ENCODE results near the gene SH3BP1.
A peak's percentile ranks its signal among the peaks of the same experiment; 100 is the strongest.

SH3BP1 gene

DNA sequence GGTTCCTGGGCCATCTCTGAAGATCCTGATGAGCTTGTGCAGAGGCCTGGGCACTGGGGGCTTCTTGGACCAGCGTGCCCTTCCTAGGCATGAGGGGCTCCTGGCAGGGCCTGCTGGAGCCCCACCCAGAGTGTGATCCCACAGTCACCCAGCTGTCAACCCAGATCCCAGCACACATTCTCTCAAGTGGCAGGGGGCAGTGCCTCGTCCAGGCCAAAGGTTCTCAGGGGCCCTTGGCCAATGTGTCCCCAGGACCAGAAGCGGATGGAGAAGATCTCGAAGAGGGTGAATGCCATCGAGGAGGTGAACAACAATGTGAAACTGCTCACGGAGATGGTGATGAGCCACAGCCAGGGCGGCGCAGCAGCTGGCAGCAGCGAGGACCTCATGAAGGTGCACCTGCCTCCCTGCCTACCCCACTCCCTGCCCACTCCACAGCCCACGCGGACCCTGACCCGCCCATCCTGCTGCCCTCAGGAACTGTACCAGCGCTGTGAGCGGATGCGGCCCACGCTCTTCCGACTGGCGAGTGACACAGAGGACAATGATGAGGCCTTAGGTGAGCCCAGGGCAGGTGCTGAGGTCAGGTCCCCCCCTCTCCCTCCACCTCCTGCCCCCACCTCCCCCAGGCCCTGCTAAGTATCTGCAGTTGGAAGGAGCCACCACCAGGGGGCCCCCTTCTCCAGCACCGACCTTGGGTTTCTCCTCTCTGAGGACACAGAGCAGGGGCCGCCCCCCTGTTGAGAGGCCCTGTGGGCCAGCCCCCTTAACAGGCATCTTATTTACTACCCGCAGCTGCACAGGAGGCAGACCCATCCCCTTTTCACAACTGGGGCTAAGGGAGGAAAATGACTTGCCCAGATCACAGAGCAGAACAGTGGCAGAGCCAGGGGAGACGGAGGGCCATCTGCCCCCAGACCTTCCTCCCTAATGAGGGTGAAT is 16.1 kb upstream of the SH3BP1 start:
- H3K27me3 ChIP-seq (ENCODE audit: control insufficient read depth, low read length), result no peaks in the 10 kb centered on the region
- H3F3A ChIP-seq (ENCODE audit: control insufficient read depth, insufficient read depth), result 0 out of 2 replicates have a peak, but pooled peaks cover 6% of the 10 kb centered on the region
- no peak overlapping the region for H3K4me2 ChIP-seq (ENCODE audit: low read length)
- TF ChIP-seq, protein P1, sequence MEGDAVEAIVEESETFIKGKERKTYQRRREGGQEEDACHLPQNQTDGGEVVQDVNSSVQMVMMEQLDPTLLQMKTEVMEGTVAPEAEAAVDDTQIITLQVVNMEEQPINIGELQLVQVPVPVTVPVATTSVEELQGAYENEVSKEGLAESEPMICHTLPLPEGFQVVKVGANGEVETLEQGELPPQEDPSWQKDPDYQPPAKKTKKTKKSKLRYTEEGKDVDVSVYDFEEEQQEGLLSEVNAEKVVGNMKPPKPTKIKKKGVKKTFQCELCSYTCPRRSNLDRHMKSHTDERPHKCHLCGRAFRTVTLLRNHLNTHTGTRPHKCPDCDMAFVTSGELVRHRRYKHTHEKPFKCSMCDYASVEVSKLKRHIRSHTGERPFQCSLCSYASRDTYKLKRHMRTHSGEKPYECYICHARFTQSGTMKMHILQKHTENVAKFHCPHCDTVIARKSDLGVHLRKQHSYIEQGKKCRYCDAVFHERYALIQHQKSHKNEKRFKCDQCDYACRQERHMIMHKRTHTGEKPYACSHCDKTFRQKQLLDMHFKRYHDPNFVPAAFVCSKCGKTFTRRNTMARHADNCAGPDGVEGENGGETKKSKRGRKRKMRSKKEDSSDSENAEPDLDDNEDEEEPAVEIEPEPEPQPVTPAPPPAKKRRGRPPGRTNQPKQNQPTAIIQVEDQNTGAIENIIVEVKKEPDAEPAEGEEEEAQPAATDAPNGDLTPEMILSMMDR (IDR thresholded peaks at IDR 0.05; ENCODE audit: low read depth, low read length, poor library complexity, severe bottlenecking), result peak; percentile 95
- TF ChIP-seq EZH2phosphoT487 (IDR thresholded peaks at IDR 0.05; ENCODE audit: borderline replicate concordance, low read length), result no peak
- H3K4me1 ChIP-seq (ENCODE audit: control insufficient read depth, low read length), result peaks cover 55% of the 10 kb centered on the region
- no peaks in the 10 kb centered on the region for H4K20me1 ChIP-seq (ENCODE audit: control insufficient read depth, insufficient read depth, low read depth, low read length)
- H3K4me3 ChIP-seq (ENCODE audit: low read length), result no peak overlapping the region
- no peaks in the 10 kb centered on the region for H3K9me3 ChIP-seq (ENCODE audit: control insufficient read depth, insufficient read depth, low read length)
- peaks cover 7% of the 10 kb centered on the region for H3K79me2 ChIP-seq (ENCODE audit: control insufficient read depth, low read length)
- H3K27ac ChIP-seq (ENCODE audit: low read depth, low read length), result no peak overlapping the region
- H3K36me3 ChIP-seq (ENCODE audit: control insufficient read depth, low read length), result peaks cover 88% of the 10 kb centered on the region
- no peaks in the 10 kb centered on the region for H3K9me2 ChIP-seq (replicated peaks; ENCODE audit: control insufficient read depth, low read length)

- H3K9me2 ChIP-seq (replicated peaks; ENCODE audit: control insufficient read depth, low read length), result no peaks in the 10 kb centered on the region
- no peaks in the 10 kb centered on the region for H3K9me3 ChIP-seq (ENCODE audit: control insufficient read depth, insufficient read depth, low read length)
- H3K36me3 ChIP-seq (ENCODE audit: control insufficient read depth, low read length), result peaks cover 88% of the 10 kb centered on the region
- no peaks in the 10 kb centered on the region for H3K27me3 ChIP-seq (ENCODE audit: control insufficient read depth, low read length)
- 0 out of 2 replicates have a peak, but pooled peaks cover 6% of the 10 kb centered on the region for H3F3A ChIP-seq (ENCODE audit: control insufficient read depth, insufficient read depth)
- H3K27ac ChIP-seq (ENCODE audit: low read depth, low read length), result no peak overlapping the region
- TF ChIP-seq, protein P1 (IDR thresholded peaks at IDR 0.05; ENCODE audit: low read depth, low read length, poor library complexity, severe bottlenecking), result no peak
- H3K4me3 ChIP-seq (ENCODE audit: low read length), result no peak overlapping the region
- H4K20me1 ChIP-seq (ENCODE audit: control insufficient read depth, insufficient read depth, low read depth, low read length), result no peaks in the 10 kb centered on the region
- H3K4me1 ChIP-seq (ENCODE audit: control insufficient read depth, low read length), result peaks cover 48% of the 10 kb centered on the region
- H3K79me2 ChIP-seq (ENCODE audit: control insufficient read depth, low read length), result peaks cover 2% of the 10 kb centered on the region
- H3K4me2 ChIP-seq (ENCODE audit: low read length), result no peak overlapping the region
Measured at GRCh38 chr22:37624017-37624365, 15.5 kb upstream of the SH3BP1 start.

GRCh38 chr22:37624876-37625275 is 14.6 kb upstream of the SH3BP1 start:
- Histone ChIP-seq H3K9me2 (replicated peaks; ENCODE audit: control insufficient read depth, low read length) (no peaks in the 10 kb centered on the region), H3K79me2 (ENCODE audit: control insufficient read depth, low read length) (no peaks in the 10 kb centered on the region), H3K4me3 (ENCODE audit: low read length) (no peak overlapping the region), H3K4me2 (ENCODE audit: low read length) (no peak overlapping the region), H4K20me1 (ENCODE audit: control insufficient read depth, insufficient read depth, low read depth, low read length) (no peaks in the 10 kb centered on the region), H3K9me3 (ENCODE audit: control insufficient read depth, insufficient read depth, low read length) (no peaks in the 10 kb centered on the region), H3F3A (ENCODE audit: control insufficient read depth, insufficient read depth) (0 out of 2 replicates have a peak, but pooled peaks cover 6% of the 10 kb centered on the region), H3K27me3 (ENCODE audit: control insufficient read depth, low read length) (no peaks in the 10 kb centered on the region), H3K4me1 (ENCODE audit: control insufficient read depth, low read length) (peaks cover 41% of the 10 kb centered on the region), H3K36me3 (ENCODE audit: control insufficient read depth, low read length) (peaks cover 88% of the 10 kb centered on the region), H3K27ac (ENCODE audit: low read depth, low read length) (no peak overlapping the region)
- TF ChIP-seq, protein P1 (IDR thresholded peaks at IDR 0.05; ENCODE audit: low read depth, low read length, poor library complexity, severe bottlenecking), result no peak
- TF ChIP-seq EZH2phosphoT487 (IDR thresholded peaks at IDR 0.05; ENCODE audit: borderline replicate concordance, low read length), result no peak
